SK-N-SH treated with all-trans-retinoic acid at 6 μM for 48 hours (cell line): Measurements from ENCODE around the gene HOXD3.

Experiments used
- ATAC-seq: fragments of 200-7000 bp; cut with Tn5 transposase; 3 replicates; pipeline ENCODE4 v1.9.1; 2020; ENCODE audit warnings: mild to moderate bottlenecking, moderate library complexity
- BACH2 ChIP-seq: fragments of 250-450 bp; sonication (Bioruptor Pico); IDR thresholded peaks from 2 replicates; pipeline ENCODE4 v1.9.0; 2021; ENCODE audit warnings: mild to moderate bottlenecking, borderline replicate concordance
- CSRNP3 ChIP-seq: fragments of 250-450 bp; sonication (Bioruptor Pico); IDR thresholded peaks from 2 replicates; pipeline ENCODE4 v1.5.1; 2021; ENCODE audit warnings: mild to moderate bottlenecking, moderate library complexity
- ESRRG ChIP-seq: fragments of 250-450 bp; sonication (Bioruptor Pico); IDR thresholded peaks from 2 replicates; pipeline ENCODE4 v1.6.1; 2021; ENCODE audit warnings: mild to moderate bottlenecking
- GLIS3 ChIP-seq: fragments of 250-450 bp; sonication (Bioruptor Pico); IDR thresholded peaks from 2 replicates; pipeline ENCODE4 v1.5.0; 2020; ENCODE audit warnings: mild to moderate bottlenecking, moderate library complexity
- OSR1 ChIP-seq: fragments of 250-450 bp; sonication (Bioruptor Pico); IDR thresholded peaks from 2 replicates; pipeline ENCODE4 v1.8.0; 2022; ENCODE audit warnings: moderate library complexity, mild to moderate bottlenecking, inconsistent platforms
- PATZ1 ChIP-seq: fragments of 250-450 bp; sonication (Bioruptor Pico); IDR thresholded peaks from 2 replicates; pipeline ENCODE4 v1.8.0; 2020; ENCODE audit warnings: mild to moderate bottlenecking, moderate library complexity, borderline replicate concordance
- POU6F1 ChIP-seq: fragments of 250-450 bp; sonication (Bioruptor Pico); IDR thresholded peaks from 2 replicates; pipeline ENCODE4 v1.8.0; 2021; ENCODE audit warnings: low read depth, mild to moderate bottlenecking, moderate library complexity, borderline replicate concordance
- PPARA ChIP-seq: fragments of 250-450 bp; sonication (Bioruptor Pico); IDR thresholded peaks from 2 replicates; pipeline ENCODE4 v1.5.0; 2020; ENCODE audit warnings: mild to moderate bottlenecking, borderline replicate concordance
- RARB ChIP-seq: fragments of 250-450 bp; sonication (Bioruptor Pico); IDR thresholded peaks from 2 replicates; pipeline ENCODE4 v1.8.0; 2021; ENCODE audit warnings: mild to moderate bottlenecking, moderate library complexity
- SNAI2 ChIP-seq: fragments of 250-450 bp; sonication (Bioruptor Pico); IDR thresholded peaks from 2 replicates; pipeline ENCODE4 v1.5.0; 2020; ENCODE audit warnings: mild to moderate bottlenecking, moderate library complexity
- TCF4 ChIP-seq: fragments of 250-450 bp; sonication (Bioruptor Pico); IDR thresholded peaks from 2 replicates; pipeline ENCODE4 v1.8.0; 2021; ENCODE audit warnings: mild to moderate bottlenecking, moderate library complexity, borderline replicate concordance
- TOX ChIP-seq: fragments of 250-450 bp; sonication (Bioruptor Pico); IDR thresholded peaks from 2 replicates; pipeline ENCODE4 v1.8.0; 2021; ENCODE audit warnings: mild to moderate bottlenecking, moderate library complexity, borderline replicate concordance
- TSHZ2 ChIP-seq: fragments of 250-450 bp; sonication (Bioruptor Pico); IDR thresholded peaks from 2 replicates; pipeline ENCODE4 v1.5.0; 2020; ENCODE audit warnings: mild to moderate bottlenecking, moderate library complexity
- ZC3H10 ChIP-seq: fragments of 250-450 bp; sonication (Bioruptor Pico); IDR thresholded peaks from 2 replicates; pipeline ENCODE4 v1.5.1; 2021; ENCODE audit warnings: mild to moderate bottlenecking, moderate library complexity
- ZNF565 ChIP-seq: fragments of 450-650 bp; formaldehyde crosslinking; conservative IDR thresholded peaks from 2 replicates; pipeline ENCODE4 v1.5.0; 2020; ENCODE audit warnings: low read depth, mild to moderate bottlenecking, moderate library complexity
- ZNF70 ChIP-seq: fragments of 450-650 bp; formaldehyde crosslinking; IDR thresholded peaks from 2 replicates; pipeline ENCODE4 v1.5.0; 2020; ENCODE audit warnings: mild to moderate bottlenecking, moderate library complexity
- ZNF8 ChIP-seq: fragments of 450-650 bp; formaldehyde crosslinking; IDR thresholded peaks from 2 replicates; pipeline ENCODE4 v1.5.0; 2020; ENCODE audit warnings: mild to moderate bottlenecking, moderate library complexity

Gene HOXD3

GRCh38 chr2:176158186-176158591, 1.1 kb downstream of the HOXD3 start:
- no peak for TF ChIP-seq SNAI2 (CRISPR knock-in tag)
- TF ChIP-seq TCF4 (CRISPR knock-in tag), result no peak
- TF ChIP-seq, all 23 proteins: peak for 0
- peak; percentile 73 for ATAC-seq

GRCh38 chr2:176158855-176159662, 2.0 kb downstream of the HOXD3 start:
- TF ChIP-seq PPARA (CRISPR knock-in tag) (no peak), BACH2 (CRISPR knock-in tag) (no peak), SNAI2 (CRISPR knock-in tag) (no peak), ZNF70 (CRISPR knock-in tag) (no peak), ZC3H10 (CRISPR knock-in tag) (no peak), OSR1 (no peak), TCF4 (CRISPR knock-in tag) (no peak), ZNF8 (CRISPR knock-in tag) (no peak)
- 0 out of 3 replicates have a peak, but pooled peaks have one; percentile 11 for ATAC-seq

GRCh38 chr2:176159663-176160250, 2.6 kb downstream of the HOXD3 start:
- ATAC-seq, result no peak
- TF ChIP-seq ZNF565 (CRISPR knock-in tag), result no peak
- no peak for TF ChIP-seq POU6F1 (CRISPR knock-in tag)
- no peak for TF ChIP-seq TSHZ2
- TF ChIP-seq CSRNP3 (CRISPR knock-in tag), result no peak
- no peak for TF ChIP-seq PATZ1 (CRISPR knock-in tag)
- no peak for TF ChIP-seq ZC3H10 (CRISPR knock-in tag)
- no peak for TF ChIP-seq TOX (CRISPR knock-in tag)

- no peak for TF ChIP-seq ZC3H10 (CRISPR knock-in tag)
- TF ChIP-seq ESRRG (CRISPR knock-in tag), result no peak
- no peak for TF ChIP-seq SNAI2 (CRISPR knock-in tag)
- TF ChIP-seq BACH2 (CRISPR knock-in tag), result no peak
- TF ChIP-seq GLIS3 (CRISPR knock-in tag), result no peak
- TF ChIP-seq ZNF565 (CRISPR knock-in tag), result no peak
- TF ChIP-seq TOX (CRISPR knock-in tag), result no peak
- no peak for TF ChIP-seq OSR1
- no peak for TF ChIP-seq RARB
- no peak for TF ChIP-seq PATZ1 (CRISPR knock-in tag)
- TF ChIP-seq, all 23 proteins: peak for 0
- no peak for ATAC-seq
These were observed 3.3 kb downstream of the HOXD3 start for GRCh38 chr2:176160251-176160985.
